Lower leg skin (tissue), 3 donors: ENCODE data around the gene NABP2.

Source experiments
- POLR2A ChIP-seq, 2 donors: fragments of 450-650 bp; IDR thresholded peaks; one replicate each; pipeline ENCODE4 v1.6.1; 2016 to 2017; ENCODE audit warnings: antibody characterized with exemption in 2 of 2, mild to moderate bottlenecking in 1 of 2, moderate library complexity in 1 of 2
- TF ChIP-seq, protein P1 (sequence below), 3 donors: fragments of 450-650 bp; IDR thresholded peaks; one replicate each; pipeline ENCODE4 v1.5.1; 2016; ENCODE audit warnings: antibody characterized with exemption in 3 of 3, mild to moderate bottlenecking in 3 of 3, moderate library complexity in 2 of 3

DNA sequence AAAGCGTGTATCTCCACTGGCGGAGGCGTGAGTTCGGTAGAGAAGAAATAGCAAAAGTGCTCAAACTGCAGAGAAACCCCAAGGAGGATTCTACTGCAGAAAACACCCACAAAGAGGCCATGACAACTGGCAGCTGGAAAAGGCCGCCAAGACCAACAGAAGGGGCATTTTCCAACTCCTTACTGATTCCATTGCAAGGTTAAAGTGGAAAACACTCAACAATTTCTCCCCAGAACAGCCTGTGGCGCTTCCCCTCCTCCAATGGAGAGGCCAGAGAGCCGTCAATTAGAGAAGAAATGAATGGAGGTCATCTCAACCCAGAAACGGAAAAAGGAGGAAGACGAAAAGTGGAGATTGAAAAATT lies 34.7 kb downstream of the NABP2 start:
- TF ChIP-seq, protein P1, sequence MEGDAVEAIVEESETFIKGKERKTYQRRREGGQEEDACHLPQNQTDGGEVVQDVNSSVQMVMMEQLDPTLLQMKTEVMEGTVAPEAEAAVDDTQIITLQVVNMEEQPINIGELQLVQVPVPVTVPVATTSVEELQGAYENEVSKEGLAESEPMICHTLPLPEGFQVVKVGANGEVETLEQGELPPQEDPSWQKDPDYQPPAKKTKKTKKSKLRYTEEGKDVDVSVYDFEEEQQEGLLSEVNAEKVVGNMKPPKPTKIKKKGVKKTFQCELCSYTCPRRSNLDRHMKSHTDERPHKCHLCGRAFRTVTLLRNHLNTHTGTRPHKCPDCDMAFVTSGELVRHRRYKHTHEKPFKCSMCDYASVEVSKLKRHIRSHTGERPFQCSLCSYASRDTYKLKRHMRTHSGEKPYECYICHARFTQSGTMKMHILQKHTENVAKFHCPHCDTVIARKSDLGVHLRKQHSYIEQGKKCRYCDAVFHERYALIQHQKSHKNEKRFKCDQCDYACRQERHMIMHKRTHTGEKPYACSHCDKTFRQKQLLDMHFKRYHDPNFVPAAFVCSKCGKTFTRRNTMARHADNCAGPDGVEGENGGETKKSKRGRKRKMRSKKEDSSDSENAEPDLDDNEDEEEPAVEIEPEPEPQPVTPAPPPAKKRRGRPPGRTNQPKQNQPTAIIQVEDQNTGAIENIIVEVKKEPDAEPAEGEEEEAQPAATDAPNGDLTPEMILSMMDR (IDR thresholded peaks at IDR 0.05): no peak
- no peak for TF ChIP-seq POLR2A (IDR thresholded peaks at IDR 0.05)
